ENCODE results near the gene GNAZ.
"Not testable (repeated sequence)": the region's sequence is repeated elsewhere in the genome, so short reads cannot be mapped to it uniquely, and the experiment has no call there.

GNAZ gene

DNA sequence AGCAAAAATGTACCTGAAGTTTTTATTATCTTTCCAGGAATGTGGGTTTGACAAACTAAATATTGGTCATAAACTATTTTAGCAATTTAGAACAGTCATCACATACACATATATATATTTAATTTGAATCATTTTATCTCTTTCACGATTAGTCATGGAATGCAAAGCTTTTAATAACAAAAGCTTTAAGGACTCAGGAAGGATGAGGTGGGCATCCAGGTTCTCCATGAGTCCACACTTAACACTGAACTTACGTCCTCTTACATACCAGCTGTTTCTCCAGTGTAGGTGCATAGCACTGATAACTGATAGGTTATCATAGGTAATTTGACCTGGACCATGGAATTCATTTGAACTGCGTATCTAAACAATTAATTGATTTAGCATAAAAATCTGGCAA is 28.1 kb upstream of the GNAZ start:
- FAIRE-seq (no peak), DNase-seq (ENCODE audit: low spot score) (no peak)

DNA sequence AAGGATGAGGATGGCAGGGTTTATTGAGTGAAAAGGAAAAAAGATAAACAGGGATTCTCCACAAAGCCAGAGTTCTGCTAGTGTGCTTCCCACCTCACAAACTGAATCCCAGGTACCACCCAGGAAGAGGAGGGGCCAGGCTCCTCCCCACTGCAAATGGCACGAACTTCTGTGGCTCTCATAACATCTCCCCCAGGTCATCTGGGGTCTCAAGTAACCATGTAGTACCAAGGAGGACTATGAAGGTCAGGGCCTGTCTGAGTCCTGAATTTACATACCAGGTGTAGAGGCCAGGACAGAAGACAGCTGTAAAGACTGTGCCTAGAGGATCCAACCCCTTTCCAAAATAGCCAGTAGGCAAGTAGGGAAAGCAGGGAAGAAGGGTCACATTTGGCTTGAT is 25.7 kb upstream of the GNAZ start:
- FAIRE-seq (no peak), DNase-seq (ENCODE audit: low spot score) (no peak)

DNA sequence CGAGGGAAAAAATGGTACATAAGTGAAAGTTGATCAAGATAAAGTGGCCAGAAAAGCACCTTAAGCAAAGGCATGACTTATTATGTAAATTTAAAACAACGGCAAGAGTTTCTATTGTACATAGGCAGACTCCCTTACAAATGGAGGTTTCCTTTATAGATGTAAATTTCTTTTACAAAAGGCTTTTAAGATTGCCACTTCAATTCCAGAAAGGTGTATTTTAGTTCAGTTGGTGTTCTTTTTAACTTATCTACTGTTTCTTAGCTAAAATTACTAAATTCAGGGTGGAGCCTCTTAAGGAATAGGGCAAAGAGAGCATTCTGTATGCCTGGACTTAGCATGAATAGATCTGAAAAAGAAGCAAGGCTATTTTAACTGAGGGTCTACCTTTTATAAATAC is 24.9 kb upstream of the GNAZ start:
- no peak for DNase-seq (ENCODE audit: low spot score)
- FAIRE-seq: no peak

DNA sequence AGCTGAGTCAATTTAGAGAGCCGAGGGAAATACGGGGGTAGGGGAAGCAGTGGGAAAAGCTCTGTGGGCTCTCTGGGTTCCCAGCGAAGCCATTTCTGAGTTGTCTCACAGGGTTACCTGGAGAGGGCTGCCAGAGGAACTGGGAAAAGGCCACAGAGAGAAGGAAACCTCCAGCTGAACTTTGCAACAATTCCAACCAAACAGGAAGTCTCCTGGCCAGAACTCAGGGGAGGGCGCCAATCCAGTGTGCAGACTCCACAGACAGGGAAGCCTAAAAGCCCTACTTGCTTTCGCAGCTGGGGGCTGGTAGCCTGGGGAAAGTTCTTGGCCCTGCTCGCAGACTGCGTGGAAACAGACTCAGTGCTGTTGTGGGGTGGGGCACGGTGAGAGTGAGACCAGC is 23.1 kb upstream of the GNAZ start:
- FAIRE-seq: no peak

DNA sequence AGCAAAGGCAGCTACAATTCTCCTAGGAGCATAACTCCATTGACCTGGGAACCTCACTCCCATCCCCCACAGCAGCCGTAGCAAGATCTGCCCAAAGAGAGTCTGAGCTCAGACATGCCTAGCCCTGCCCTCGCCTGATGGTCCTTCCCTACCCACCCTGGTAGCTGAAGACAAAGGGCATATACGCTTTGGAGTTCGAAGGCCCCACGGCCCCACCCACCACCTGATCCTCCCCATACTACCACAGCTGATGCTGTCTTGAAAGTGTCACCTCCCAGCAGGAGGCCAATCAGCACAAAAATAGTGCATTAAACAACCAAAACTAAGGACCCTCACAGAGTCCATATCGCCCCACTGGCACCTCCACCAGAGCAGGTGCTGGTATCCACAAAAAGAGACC is 22.6 kb upstream of the GNAZ start:
- no peak for FAIRE-seq
- no peak for DNase-seq (ENCODE audit: low spot score)

More for the DNA sequence above, 23.1 kb upstream of the GNAZ start:
- DNase-seq (ENCODE audit: low spot score): no peak

DNA sequence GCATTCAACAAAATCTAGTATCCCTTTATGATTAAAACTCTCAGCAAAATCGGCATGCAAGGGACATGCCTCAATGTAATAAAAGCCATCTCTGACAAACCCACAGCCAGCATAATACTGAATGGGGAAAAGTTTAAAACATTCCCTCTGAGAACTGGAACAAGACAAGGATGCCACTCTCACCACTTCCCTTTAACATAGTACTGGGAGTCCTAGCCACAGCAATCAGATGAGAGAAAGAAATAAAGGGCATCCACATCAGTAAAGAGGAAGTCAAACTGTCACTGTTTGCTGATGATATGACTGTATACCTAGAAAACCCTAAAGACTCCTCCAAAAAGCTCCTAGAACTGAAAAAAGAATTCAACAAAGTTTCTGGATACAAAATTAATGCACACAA is 19.8 kb upstream of the GNAZ start:
- not testable (repeated sequence) for FAIRE-seq; DNase-seq (ENCODE audit: low spot score)

DNA sequence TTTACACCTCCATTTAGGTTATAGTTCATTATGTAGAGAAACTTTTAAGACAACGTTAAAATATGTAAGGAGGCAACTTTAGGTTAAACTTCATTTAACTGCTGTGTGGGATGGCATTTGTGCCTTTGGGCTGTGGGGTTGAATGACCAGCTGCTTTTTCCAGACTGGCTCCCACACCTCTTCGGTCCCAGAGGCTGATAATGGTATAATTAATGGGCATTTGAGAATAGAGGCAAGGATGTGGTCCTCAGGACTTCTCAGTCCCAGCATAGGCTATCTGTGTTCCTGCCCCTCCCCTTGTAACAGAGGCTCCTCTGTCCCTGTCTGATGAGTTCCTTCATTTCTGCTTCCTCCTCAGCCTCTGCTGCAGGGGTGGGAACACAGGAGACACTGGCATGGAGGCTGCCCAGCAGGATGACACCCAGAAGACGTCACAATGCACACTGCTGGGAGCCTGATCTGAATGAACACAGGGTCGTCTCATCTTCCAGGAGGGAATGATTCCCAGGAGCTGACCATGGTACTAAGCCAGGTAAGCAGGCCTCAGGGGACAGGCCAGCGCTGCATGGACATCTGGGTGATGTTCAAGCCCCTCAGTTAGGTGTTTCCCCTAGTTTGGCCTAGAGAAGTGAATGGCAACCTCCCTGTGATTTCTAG is 17.1 kb upstream of the GNAZ start:
- FAIRE-seq (no peak), DNase-seq (ENCODE audit: low spot score) (no peak)

DNA sequence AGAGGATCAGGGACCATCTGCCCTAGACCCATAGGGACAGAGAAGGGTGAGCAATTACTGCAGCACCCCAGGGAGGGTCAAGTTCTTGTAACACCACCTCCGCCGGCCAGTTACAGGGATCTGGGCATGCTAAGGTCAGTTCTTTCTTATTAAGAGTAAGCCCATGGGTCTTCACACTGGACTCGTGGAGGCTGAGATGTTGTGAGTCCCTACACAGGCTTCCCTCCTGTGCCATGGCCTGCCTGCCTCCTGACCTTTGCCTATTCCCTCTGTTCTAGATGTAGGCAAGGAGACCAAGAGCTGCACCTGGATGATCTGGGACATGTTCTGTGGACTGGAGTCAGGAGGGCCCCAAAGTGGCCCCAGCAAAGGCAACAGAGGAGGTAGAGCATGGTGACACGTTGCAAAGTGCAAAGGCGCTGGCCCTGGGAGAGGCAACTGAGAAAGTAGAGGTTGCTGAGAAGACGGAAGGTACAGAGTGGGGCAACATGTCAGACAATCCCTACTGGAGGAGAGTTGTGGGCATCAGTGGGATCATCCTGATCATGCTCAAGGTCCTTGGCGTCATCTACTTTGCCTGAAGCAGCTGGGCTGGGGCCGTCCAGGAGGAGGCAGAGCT is 16.3 kb upstream of the GNAZ start:
- DNase-seq (ENCODE audit: low spot score): no peak
- FAIRE-seq: no peak

DNA sequence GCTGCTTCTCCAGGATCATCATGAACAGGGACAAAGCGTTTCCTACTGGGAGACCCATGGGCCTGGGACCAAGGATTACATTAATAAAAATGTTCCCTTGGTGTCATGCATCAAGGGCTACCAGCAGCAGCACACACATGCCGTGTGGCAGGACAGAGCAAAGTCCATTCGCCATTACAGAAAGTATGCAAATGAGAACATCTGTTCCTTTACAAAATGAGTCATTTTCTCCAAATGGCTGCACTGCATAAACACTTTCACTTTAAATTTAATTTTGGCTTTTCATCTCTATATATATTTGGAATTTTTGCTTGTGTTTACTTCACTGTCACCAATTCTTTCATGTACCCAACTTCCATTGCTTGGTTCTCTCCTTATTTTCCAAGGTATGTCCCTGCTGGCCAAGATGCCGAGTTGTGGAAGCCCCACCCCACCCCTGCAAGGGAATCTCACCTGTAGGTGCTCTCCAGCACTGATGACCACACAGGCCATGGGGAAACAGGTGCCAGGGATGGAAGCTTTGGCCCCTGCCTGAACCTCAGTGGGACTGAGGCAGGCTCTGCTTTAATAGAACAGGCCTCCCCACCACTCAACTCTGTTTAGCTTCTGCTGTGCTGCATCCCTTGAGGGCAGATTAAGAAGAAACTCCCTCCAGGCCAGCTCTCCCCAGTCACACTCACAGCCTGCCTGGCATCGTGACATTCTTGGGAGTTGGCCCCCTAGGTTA is 15.6 kb upstream of the GNAZ start:
- FAIRE-seq (no peak), DNase-seq (ENCODE audit: low spot score) (no peak)

DNA sequence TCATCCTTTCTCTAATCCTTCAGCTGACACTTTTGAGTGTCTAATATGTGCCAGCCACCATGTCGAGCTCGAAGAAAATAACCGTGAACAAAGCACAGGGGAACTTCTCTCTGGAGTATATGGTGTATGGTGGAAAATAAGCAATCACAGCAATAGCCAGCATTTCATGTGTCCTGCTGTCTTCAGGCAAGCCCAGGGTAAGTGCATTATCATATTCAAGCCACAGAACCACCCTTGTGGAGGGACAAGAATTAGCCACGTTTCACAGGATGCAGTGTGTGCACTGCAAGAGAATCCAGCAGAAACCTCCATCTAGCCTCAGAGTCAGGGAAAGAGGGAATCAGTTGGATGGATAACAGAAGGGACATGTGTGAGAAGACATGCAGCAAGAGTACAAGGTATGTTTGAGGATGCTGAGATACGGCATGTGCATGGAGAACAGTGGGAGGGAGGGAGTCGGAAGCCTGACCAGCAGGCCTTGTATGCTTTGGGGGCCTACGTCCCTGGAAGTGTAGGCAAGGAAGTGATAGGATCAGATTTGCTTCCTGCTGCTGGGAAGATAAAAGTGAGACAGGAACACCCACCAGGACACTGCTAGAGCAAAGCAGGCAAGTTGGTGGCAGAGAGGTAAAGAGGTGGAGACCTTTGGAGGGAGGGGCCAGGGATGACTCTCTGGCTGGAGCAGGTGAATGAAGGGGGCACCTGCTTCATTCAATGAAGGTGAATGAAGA is 14.7 kb upstream of the GNAZ start:
- FAIRE-seq (no peak), DNase-seq (ENCODE audit: low spot score) (no peak)

DNA sequence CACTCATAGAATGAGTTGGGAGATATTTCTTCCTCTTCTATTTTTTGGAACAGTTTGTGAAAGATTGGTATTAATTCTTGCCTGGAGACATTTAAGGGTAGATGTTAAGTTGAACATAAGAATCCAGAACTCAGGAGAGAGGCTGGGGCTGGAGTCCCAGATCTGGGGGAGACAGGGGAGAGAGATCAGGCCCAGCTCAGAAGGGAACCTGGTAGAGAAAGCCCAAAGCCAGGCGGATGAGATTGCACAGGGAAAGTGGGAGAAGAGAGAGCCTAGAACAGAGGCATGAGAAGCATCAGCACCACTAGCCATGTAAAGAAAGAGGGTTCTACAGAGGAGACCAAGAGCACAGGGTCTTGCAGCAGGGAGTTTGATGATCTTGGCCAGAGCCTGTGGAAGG is 13.0 kb upstream of the GNAZ start:
- DNase-seq (ENCODE audit: low spot score) (no peak), FAIRE-seq (no peak)

DNA sequence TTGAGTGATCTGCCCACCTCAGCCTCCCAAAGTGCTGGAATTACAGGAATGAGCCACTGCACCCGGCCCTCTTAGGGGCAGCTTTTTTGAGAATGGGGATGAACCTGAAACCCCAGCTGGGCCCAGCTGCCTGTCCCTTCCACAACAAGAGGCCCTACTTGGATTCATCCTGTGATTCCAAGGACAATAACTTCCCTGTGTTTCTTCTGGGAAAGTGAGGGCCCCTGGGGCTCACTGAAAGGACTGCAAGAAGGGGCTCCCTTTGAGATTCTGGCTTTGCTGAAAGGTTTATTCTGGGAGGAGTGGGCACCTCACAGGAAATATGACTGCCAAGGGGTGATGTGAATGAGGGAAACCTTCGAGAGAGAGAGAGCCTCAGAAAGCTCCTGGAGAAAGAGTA is 12.3 kb upstream of the GNAZ start:
- DNase-seq (ENCODE audit: low spot score) (no peak), FAIRE-seq (no peak)

DNA sequence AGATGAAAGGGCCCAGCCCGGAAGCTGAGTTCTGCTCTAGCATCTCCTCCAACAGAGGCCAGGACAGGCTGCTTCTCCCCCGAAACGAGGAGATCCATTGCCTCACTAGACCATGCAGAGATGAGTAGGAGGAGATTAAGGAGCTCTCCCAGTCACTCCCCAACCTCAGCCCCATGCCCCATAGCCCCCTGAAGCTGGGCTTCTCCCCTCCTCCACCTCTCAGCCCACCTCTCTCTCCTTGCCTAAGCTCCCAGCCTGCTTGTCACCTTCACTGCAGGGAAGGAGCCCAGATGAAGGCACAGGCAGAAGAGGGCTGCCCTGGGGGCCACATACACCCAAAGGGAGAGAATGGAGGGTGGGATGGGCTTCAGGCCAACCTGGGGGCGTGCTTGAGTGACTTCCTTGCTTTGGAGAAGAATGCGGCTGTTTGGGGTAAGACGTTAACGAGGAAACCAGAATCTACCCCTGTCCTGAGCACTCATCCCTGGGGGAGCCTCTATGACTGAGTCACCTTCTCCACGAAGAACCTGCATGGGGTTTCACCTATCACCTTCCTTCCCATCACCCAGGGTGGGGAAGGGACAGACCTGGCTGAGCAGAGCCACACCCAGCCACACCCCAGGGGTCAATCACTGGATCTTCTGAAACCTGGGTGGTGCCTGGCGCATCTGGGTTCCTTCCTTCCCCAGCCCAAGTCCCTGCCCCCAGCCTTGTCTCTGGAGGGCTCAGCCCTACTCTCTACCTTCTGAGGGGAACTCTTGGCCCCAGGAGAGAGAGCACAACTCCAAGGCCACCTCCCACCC is 11.6 kb upstream of the GNAZ start:
- no peak for FAIRE-seq
- DNase-seq (ENCODE audit: low spot score): no peak

DNA sequence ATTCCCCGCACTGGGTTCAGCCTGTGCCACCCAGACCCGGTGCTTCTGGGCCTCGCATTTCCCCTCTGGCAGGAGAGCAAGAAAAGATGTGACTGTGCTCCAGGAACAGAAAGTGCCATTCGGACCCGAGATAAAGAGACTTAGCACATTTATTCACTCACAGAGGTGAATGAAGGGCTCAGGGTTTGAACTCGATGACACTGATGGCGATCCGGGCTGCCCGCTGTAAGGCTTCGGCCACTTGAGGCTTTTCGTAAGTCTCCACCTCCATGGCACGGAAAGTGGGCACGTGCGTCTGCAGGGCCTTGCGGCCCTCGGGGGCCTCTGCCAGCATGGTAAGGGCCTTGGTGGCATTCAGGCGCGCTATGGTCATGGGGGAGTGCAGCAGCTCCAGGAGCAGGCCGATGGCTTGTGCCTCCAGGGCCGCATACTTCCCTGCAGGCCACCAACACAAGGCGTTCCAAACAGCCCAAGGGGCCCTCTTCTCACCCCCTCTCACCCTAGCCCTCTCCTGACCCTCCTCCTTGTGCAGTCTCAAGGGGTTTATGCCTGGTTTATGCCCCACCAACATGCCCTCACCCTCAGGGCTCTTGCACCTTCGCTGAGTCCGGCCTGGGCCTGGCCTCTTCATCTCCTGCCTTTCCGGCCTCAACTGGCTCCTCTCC is 10.9 kb upstream of the GNAZ start:
- FAIRE-seq (no peak), DNase-seq (ENCODE audit: low spot score) (no peak)

DNA sequence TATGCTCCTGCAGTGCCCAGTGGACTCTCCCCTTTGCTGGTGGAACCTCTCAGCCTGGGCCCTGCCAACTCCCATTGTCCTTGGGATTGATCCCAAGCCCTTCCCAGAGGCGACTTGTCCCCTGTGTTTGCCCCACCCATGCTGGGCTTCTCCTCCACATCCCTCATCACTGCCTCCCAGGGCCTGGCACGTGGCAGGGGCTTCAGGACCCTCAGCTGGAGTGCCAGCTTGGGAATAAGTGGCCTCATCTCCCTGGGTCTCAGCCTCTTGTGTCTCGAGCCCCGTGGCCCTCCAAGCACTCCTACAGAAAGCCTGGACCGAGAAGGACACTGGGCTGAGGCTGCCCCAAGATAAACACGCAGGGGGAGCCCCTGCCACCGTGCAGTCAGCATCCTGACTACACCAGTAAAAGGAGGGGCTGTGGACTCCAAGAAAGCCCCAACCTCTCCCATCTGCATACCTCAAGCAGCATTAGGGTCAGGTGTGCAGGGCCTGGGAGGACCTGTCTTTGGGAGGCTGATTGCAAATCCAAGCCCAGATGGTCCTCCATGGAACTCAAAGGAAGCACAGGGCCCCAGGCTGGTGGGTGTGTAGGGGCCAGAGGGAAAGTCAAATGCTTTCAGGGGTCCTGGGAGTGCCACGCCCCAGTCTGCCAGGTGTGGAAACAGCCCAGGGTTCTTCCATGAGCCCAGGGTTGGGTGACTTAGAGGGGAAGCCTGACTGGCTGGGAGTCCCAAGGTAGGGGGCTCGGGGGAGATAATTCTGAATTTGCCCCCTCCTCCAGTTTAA is 9.5 kb upstream of the GNAZ start:
- DNase-seq (ENCODE audit: low spot score) (no peak), FAIRE-seq (no peak)

DNA sequence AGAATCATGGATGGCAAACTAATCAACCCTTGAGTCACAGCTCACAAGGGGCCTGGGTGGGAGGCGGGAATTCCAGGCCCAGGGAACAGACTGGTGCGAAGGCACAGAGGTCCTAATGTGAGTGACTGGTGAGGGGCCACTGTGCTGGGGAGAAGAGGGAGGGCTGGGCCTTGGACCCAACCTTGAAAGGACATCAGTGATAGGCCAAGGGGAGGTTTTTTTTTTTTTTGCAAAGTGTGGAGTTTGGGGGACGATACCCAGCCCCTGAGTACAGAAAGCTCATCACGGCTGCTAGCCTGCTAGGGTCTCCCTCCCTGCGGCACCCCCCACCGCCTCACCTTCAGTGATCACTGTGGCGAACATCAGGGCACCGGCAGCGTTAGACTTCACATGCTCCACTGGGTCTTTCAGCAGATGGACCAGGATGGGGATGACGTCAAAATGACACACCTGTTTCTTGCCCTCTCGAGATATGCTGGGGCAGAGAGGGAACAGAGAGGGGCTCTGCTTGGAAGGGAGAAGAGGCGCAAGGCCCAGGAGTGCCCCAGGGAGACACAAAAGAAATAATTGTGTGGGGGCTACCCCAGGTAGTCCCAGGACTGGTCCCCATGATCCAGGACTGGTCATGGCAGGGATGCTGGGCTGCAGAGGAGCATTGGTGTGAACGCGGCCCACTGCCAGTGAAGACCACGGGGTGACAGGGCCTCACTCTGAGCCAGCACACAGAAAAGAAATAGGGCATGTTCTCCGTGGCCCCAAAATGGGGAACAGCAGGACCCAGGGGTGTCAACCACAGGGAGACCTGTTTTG is 8.6 kb upstream of the GNAZ start:
- FAIRE-seq (no peak), DNase-seq (ENCODE audit: low spot score) (no peak)

DNA sequence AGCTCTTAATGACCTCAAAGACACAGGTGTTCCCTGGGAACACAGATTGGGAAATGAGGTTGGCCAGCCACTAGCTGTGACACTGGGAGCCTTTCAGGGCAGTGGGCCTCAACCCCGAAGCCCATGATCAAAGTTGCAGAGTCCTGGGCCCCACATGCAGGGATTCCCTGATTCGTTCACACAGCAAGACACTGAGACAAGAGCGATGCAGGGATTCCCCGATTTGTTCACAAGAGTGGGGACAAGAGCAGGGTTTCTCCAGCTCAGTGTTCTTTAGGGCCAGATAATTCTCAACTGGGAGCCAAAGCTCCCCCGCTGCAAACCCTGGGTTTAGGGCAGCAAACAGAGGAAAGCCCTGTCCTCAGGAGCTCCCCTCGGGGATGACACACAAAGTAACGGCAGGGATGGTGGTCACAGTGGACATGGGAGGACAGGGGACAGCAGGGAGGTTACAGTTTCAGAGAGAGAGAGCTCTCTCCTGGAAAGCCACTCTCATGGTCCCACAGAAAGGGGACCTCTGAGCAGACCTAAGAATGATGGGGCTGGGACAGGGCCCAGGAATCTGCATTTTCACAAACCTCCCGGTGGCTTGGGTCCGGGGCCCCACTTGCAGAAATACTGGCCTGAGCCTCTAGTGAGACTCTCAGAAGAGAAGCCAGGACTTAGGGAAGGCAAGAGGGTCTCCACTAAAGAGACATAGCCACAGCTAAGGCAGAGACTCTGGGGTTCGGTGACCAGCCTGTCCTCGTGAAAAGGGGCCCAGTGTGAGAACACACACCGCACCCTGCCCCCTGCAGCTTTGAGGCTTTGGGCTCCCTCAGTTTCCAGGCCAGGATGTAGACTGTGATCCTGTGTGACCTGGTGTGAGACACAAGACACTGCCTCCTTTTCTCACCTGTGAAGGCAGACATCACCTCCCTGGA is 7.4 kb upstream of the GNAZ start:
- no peak for FAIRE-seq
- no peak for DNase-seq (ENCODE audit: low spot score)
